ENCODE results near the gene IFT80. TPM values are rescaled to one million over a fixed set of nuclear protein-coding genes. Genes with fewer than 3 reads are reported as not detected.

IFT80 gene
- total RNA-seq, 2 donors from 2014 or later = 44.1 to 61.4 TPM

GRCh38 chr3:160440687-160441086 lies 41.7 kb upstream of the IFT80 start:
- ATAC-seq (ENCODE audit: insufficient number of reproducible peaks, low FRiP score, low read depth) (no peak), DNase-seq (ENCODE audit: low spot score) (no peak)
- H3K36me3 ChIP-seq = no peaks in the 10 kb centered on the region
- H3K27me3 ChIP-seq (replicated peaks; ENCODE audit: insufficient read depth) = no peaks in the 10 kb centered on the region
- no peak overlapping the region for H3K4me3 ChIP-seq
- H3K27ac ChIP-seq = no peak overlapping the region
- H3K4me1 ChIP-seq (ENCODE audit: control insufficient read depth in 1 of 2, low read depth in 2 of 2) = no peaks in the 10 kb centered on the region
- no peak for TF ChIP-seq CTCF (IDR thresholded peaks at IDR 0.05)
- H3K9me3 ChIP-seq = no peaks in the 10 kb centered on the region

- no peak overlapping the region for H3K27ac ChIP-seq
- H3K27me3 ChIP-seq (replicated peaks; ENCODE audit: insufficient read depth) = no peaks in the 10 kb centered on the region
- no peak for TF ChIP-seq CTCF (IDR thresholded peaks at IDR 0.05)
- ATAC-seq (ENCODE audit: insufficient number of reproducible peaks, low FRiP score, low read depth) (no peak), DNase-seq (ENCODE audit: low spot score) (no peak)
- H3K36me3 ChIP-seq = peaks cover 4% of the 10 kb centered on the region
- H3K4me3 ChIP-seq = no peak overlapping the region
- no peaks in the 10 kb centered on the region for H3K9me3 ChIP-seq
- no peaks in the 10 kb centered on the region for H3K4me1 ChIP-seq (ENCODE audit: control insufficient read depth in 1 of 2, low read depth in 2 of 2)
Observed at GRCh38 chr3:160437083-160437455, 38.0 kb upstream of the IFT80 start.

GRCh38 chr3:160435747-160436146 lies 36.7 kb upstream of the IFT80 start:
- ATAC-seq (ENCODE audit: insufficient number of reproducible peaks, low FRiP score, low read depth) (no peak), DNase-seq (ENCODE audit: low spot score) (no peak)
- Histone ChIP-seq H3K9me3 (no peaks in the 10 kb centered on the region), H3K4me1 (ENCODE audit: control insufficient read depth in 1 of 2, low read depth in 2 of 2) (no peaks in the 10 kb centered on the region), H3K4me3 (no peak overlapping the region), H3K36me3 (peaks cover 10% of the 10 kb centered on the region), H3K27me3 (replicated peaks; ENCODE audit: insufficient read depth) (no peaks in the 10 kb centered on the region), H3K27ac (no peak overlapping the region)
- no peak for TF ChIP-seq CTCF (IDR thresholded peaks at IDR 0.05)

GRCh38 chr3:160435095-160435494 lies 36.1 kb upstream of the IFT80 start:
- DNase-seq (ENCODE audit: low spot score) = no peak

GRCh38 chr3:160434071-160434470 lies 35.0 kb upstream of the IFT80 start:
- Histone ChIP-seq H3K9me3 (no peaks in the 10 kb centered on the region), H3K4me3 (no peak overlapping the region), H3K36me3 (peaks cover 14% of the 10 kb centered on the region), H3K27ac (no peak overlapping the region), H3K27me3 (replicated peaks; ENCODE audit: insufficient read depth) (no peaks in the 10 kb centered on the region), H3K4me1 (ENCODE audit: control insufficient read depth in 1 of 2, low read depth in 2 of 2) (no peaks in the 10 kb centered on the region)
- no peak for TF ChIP-seq CTCF (IDR thresholded peaks at IDR 0.05)
- no peak for DNase-seq (ENCODE audit: low spot score)
- ATAC-seq (ENCODE audit: insufficient number of reproducible peaks, low FRiP score, low read depth) = no peak

More at GRCh38 chr3:160435095-160435494, 36.1 kb upstream of the IFT80 start:
- no peak for TF ChIP-seq CTCF (IDR thresholded peaks at IDR 0.05)
- H3K27me3 ChIP-seq (replicated peaks; ENCODE audit: insufficient read depth) = no peaks in the 10 kb centered on the region
- H3K9me3 ChIP-seq = no peaks in the 10 kb centered on the region
- H3K4me1 ChIP-seq (ENCODE audit: control insufficient read depth in 1 of 2, low read depth in 2 of 2) = no peaks in the 10 kb centered on the region
- no peak overlapping the region for H3K27ac ChIP-seq
- H3K4me3 ChIP-seq = no peak overlapping the region
- peaks cover 10% of the 10 kb centered on the region for H3K36me3 ChIP-seq
- no peak for ATAC-seq (ENCODE audit: insufficient number of reproducible peaks, low FRiP score, low read depth)
